GM12865 (cell line): ENCODE results near the gene RNF31.

Experiments
- DNase-seq: peaks from one replicate; pipeline ENCODE4 v3.0.0; 2010; ENCODE audit warnings: low read depth
- H3K4me3 ChIP-seq: 2 replicates; pipeline ENCODE4 v1.5.1; 2011; ENCODE audit warnings: mild to moderate bottlenecking, low read depth, low read length, control low read depth
- CTCF ChIP-seq: IDR thresholded peaks from 2 replicates; pipeline ENCODE4 v1.5.1; 2011; ENCODE audit warnings: low read length, control low read depth, low read depth, inconsistent platforms; ENCODE audit not compliant: insufficient read depth; ENCODE audit errors: missing control alignments

The RNF31 gene

GRCh38 chr14:24204163-24205146, 57.2 kb downstream of the RNF31 start:
- no peak for DNase-seq
- H3K4me3 ChIP-seq: no peak overlapping the region
- TF ChIP-seq CTCF: no peak

GRCh38 chr14:24206260-24207103, 59.2 kb downstream of the RNF31 start:
- no peak for DNase-seq
- no peak for TF ChIP-seq CTCF
- no peak overlapping the region for H3K4me3 ChIP-seq

GRCh38 chr14:24207104-24207551, 59.8 kb downstream of the RNF31 start:
- DNase-seq: no peak
- no peak overlapping the region for H3K4me3 ChIP-seq
- TF ChIP-seq CTCF: no peak

- no peak for DNase-seq
- H3K4me3 ChIP-seq: no peak overlapping the region
- no peak for TF ChIP-seq CTCF
Measured at GRCh38 chr14:24207625-24208024, 60.3 kb downstream of the RNF31 start.
